GM18861 (cell line): Measurements from ENCODE around the gene VCAM1.
"Not testable (repeated sequence)": the region's sequence is repeated elsewhere in the genome, so short reads cannot be mapped to it uniquely, and the experiment has no call there.

Experiments used
- ATAC-seq: cut with Tn5 transposase; IDR thresholded peaks from one replicate; pipeline ENCODE4 v1.9.1; 2021; ENCODE audit not compliant: unreplicated experiment

Gene VCAM1

GRCh38 chr1:100719490-100719889, at the start of gene VCAM1:
Gene VCAM1, plus strand, starts transcription at chr1:100719742. Its CDS starts 119 bp downstream, at chr1:100719861.
- no peak for ATAC-seq

- ATAC-seq = no peak
Observed at GRCh38 chr1:100670083-100670482, 49.5 kb upstream of the VCAM1 start.

- no peak for ATAC-seq
Observed at GRCh38 chr1:100671601-100672000, 47.9 kb upstream of the VCAM1 start.

- ATAC-seq = no peak
Observed at GRCh38 chr1:100683448-100684349, 35.8 kb upstream of the VCAM1 start.

- ATAC-seq = no peak
Observed at GRCh38 chr1:100699744-100700143, 19.8 kb upstream of the VCAM1 start.

GRCh38 chr1:100700586-100700985, 19.0 kb upstream of the VCAM1 start:
- no peak for ATAC-seq

GRCh38 chr1:100703052-100703451, 16.5 kb upstream of the VCAM1 start:
- ATAC-seq = no peak

GRCh38 chr1:100703716-100704115, 15.8 kb upstream of the VCAM1 start:
- no peak for ATAC-seq

GRCh38 chr1:100704473-100704872, 15.1 kb upstream of the VCAM1 start:
- ATAC-seq = no peak

- no peak for ATAC-seq
Observed at GRCh38 chr1:100706296-100706695, 13.2 kb upstream of the VCAM1 start.

- ATAC-seq = no peak
Observed at GRCh38 chr1:100706856-100707255, 12.7 kb upstream of the VCAM1 start.

- ATAC-seq = no peak
Observed at GRCh38 chr1:100708476-100709062, 11.0 kb upstream of the VCAM1 start.

- no peak for ATAC-seq
Observed at GRCh38 chr1:100710906-100711682, 8.4 kb upstream of the VCAM1 start.

GRCh38 chr1:100713027-100713426, 6.5 kb upstream of the VCAM1 start:
- not testable (repeated sequence) for ATAC-seq

- ATAC-seq = no peak
Observed at GRCh38 chr1:100713626-100714025, 5.9 kb upstream of the VCAM1 start.

- ATAC-seq = no peak
Observed at GRCh38 chr1:100714599-100714998, 4.9 kb upstream of the VCAM1 start.

- no peak for ATAC-seq
Observed at GRCh38 chr1:100717218-100717617, 2.3 kb upstream of the VCAM1 start.

GRCh38 chr1:100718581-100718980, 961 bp upstream of the VCAM1 start:
- ATAC-seq = no peak

GRCh38 chr1:100720101-100720500, 559 bp downstream of the VCAM1 start:
- no peak for ATAC-seq

GRCh38 chr1:100720751-100721150, 1.2 kb downstream of the VCAM1 start:
- no peak for ATAC-seq

GRCh38 chr1:100721526-100722207, 2.1 kb downstream of the VCAM1 start:
- ATAC-seq = no peak
